GM23338 (cell line): ENCODE data around the gene CGB1.

Experiments used
- CREB1 ChIP-seq: fragments of 250-450 bp; sonication (Bioruptor Pico); IDR thresholded peaks from 2 replicates; pipeline ENCODE4 v1.5.0; 2020; ENCODE audit warnings: low read depth, mild to moderate bottlenecking, moderate library complexity
- CTCF ChIP-seq, 2 experiments: fragments of 200-600 bp in 1 of 2; sonication (generic) in 1 of 2; conservative IDR thresholded peaks; 2 replicates each; pipeline versions ENCODE4 v1.5.1 to v1.6.1; 2016 to 2017; ENCODE audit warnings: antibody characterized with exemption in 2 of 2, low read depth in 2 of 2, mild to moderate bottlenecking in 2 of 2, moderate library complexity in 1 of 2
- ETS1 ChIP-seq: IDR thresholded peaks from 2 replicates; pipeline ENCODE4 v1.6.1; 2016; ENCODE audit warnings: antibody characterized with exemption
- EZH2 ChIP-seq: fragments of 200-600 bp; sonication (generic); IDR thresholded peaks from one replicate; pipeline ENCODE4 v1.8.0; 2017; ENCODE audit warnings: antibody characterized with exemption, mild to moderate bottlenecking, low read depth; ENCODE audit not compliant: unreplicated experiment
- EZH2phosphoT487 ChIP-seq: fragments of 200-600 bp; sonication (generic); IDR thresholded peaks from one replicate; pipeline ENCODE4 v1.8.1; 2018; ENCODE audit warnings: antibody characterized with exemption; ENCODE audit not compliant: unreplicated experiment
- JUNB ChIP-seq: IDR thresholded peaks from one replicate; pipeline ENCODE4 v1.6.1; 2016; ENCODE audit warnings: antibody characterized with exemption; ENCODE audit not compliant: unreplicated experiment
- NANOG ChIP-seq: IDR thresholded peaks from 2 replicates; pipeline ENCODE4 v1.6.1; 2016; ENCODE audit warnings: antibody characterized with exemption, borderline replicate concordance
- POLR2AphosphoS5 ChIP-seq: IDR thresholded peaks from 2 replicates; pipeline ENCODE4 v1.6.1; 2016; ENCODE audit warnings: antibody characterized with exemption, low read depth
- REST ChIP-seq: IDR thresholded peaks from one replicate; pipeline ENCODE4 v1.6.1; 2018; ENCODE audit warnings: antibody characterized with exemption; ENCODE audit not compliant: unreplicated experiment
- ZNF114 ChIP-seq: fragments of 250-450 bp; sonication (Bioruptor Pico); IDR thresholded peaks from 2 replicates; pipeline ENCODE4 v1.5.0; 2020; ENCODE audit warnings: mild to moderate bottlenecking, moderate library complexity
- ZNF331 ChIP-seq: fragments of 250-450 bp; sonication (Bioruptor Pico); IDR thresholded peaks from 2 replicates; pipeline ENCODE4 v1.5.0; 2020; ENCODE audit warnings: low read depth, mild to moderate bottlenecking, moderate library complexity

- TF ChIP-seq CTCF (conservative IDR thresholded peaks at IDR 0.05; ENCODE audit: low read depth in 2 of 2) (no peak), EZH2 (no peak), POLR2AphosphoS5 (no peak), REST (no peak), CREB1 (CRISPR knock-in tag) (no peak), EZH2phosphoT487 (no peak), JUNB (no peak), NANOG (no peak), ZNF114 (CRISPR knock-in tag) (no peak), ETS1 (no peak), ZNF331 (no peak)
These were observed 45.6 kb downstream of the CGB1 start for GRCh38 chr19:48991011-48991609.
